Hepatic stellate cell (primary cell): ENCODE data around the gene DENND1C.

Experiments used
- DNase-seq: peaks from one replicate; pipeline ENCODE4 v3.0.0; 2011; ENCODE audit warnings: low spot score

The DENND1C gene

GRCh38 chr19:6424195-6424938, 57.2 kb downstream of the DENND1C start, which contains the start of gene KHSRP:
TSS of gene KHSRP (minus strand) at chr19:6424811. CDS start at chr19:6424701, 110 bp downstream.
- no peak for DNase-seq

GRCh38 chr19:6423499-6424194, 57.9 kb downstream of the DENND1C start:
- DNase-seq: peak; percentile 85

GRCh38 chr19:6421075-6422014, 60.2 kb downstream of the DENND1C start:
- no peak for DNase-seq

- no peak for DNase-seq
Observed at GRCh38 chr19:6418562-6418932, 63.0 kb downstream of the DENND1C start.

GRCh38 chr19:6417713-6418561, 63.6 kb downstream of the DENND1C start:
- peak; percentile 62 for DNase-seq
